Peyer's patch (tissue), 4 donors: ENCODE measurements around the gene WBP2.

Source experiments
- CTCF ChIP-seq, 6 experiments: fragments of 450-650 bp in 4 of 6; fragments of 200-600 bp in 2 of 6; sonication (generic) in 1 of 6; IDR thresholded peaks; one replicate each; pipeline ENCODE4 v1.5.1; 2017 to 2019; ENCODE audit warnings: antibody characterized with exemption in 6 of 6, mild to moderate bottlenecking in 3 of 6, moderate library complexity in 1 of 6
- POLR2A ChIP-seq, 2 donors: fragments of 450-650 bp; IDR thresholded peaks; one replicate each; pipeline ENCODE4 v1.5.1; 2017; ENCODE audit warnings: antibody characterized with exemption in 2 of 2, mild to moderate bottlenecking in 2 of 2, moderate library complexity in 2 of 2

- TF ChIP-seq CTCF (IDR thresholded peaks at IDR 0.05) (no peak), POLR2A (IDR thresholded peaks at IDR 0.05) (no peak)
Measured at GRCh38 chr17:75888484-75888883, 33.3 kb upstream of the WBP2 start.
